Heart left ventricle (tissue), 16 donors: ENCODE results near the gene TNFRSF8. TPM values are rescaled to one million over a fixed set of nuclear protein-coding genes. Genes with fewer than 3 reads are reported as not detected.

Experiments used
- ATAC-seq, 4 donors: fragments of 200-7000 bp; cut with Tn5 transposase; one replicate each; pipeline ENCODE4 v1.9.1; 2020 to 2022; ENCODE audit warnings: moderate library complexity in 4 of 4, mild to moderate bottlenecking in 3 of 4, moderate number of reproducible peaks in 1 of 4
- DNase-seq, 5 donors: peaks; one replicate each; pipeline ENCODE4 v3.0.0-alpha.2; 2020
- H3K27ac ChIP-seq, 12 donors: fragments of 200-600 bp; sonication (generic) in 4 of 12; one replicate each; pipeline versions ENCODE4 v1.5.0 to v1.8.0; 2016 to 2022; ENCODE audit warnings: mild to moderate bottlenecking in 2 of 12
- H3K27me3 ChIP-seq, 9 donors: fragments of 200-600 bp; sonication (generic) in 2 of 9; one replicate each; pipeline versions ENCODE4 v1.5.1 to v1.8.0; 2016 to 2022; ENCODE audit warnings: mild to moderate bottlenecking in 3 of 9
- H3K36me3 ChIP-seq, 9 donors: fragments of 200-600 bp; sonication (generic) in 2 of 9; one replicate each; pipeline versions ENCODE4 v1.5.0 to v1.8.0; 2018 to 2022; ENCODE audit warnings: mild to moderate bottlenecking in 2 of 9
- H3K4me1 ChIP-seq, 12 donors: fragments of 200-600 bp; sonication (generic) in 4 of 12; one replicate each; pipeline versions ENCODE4 v1.5.0 to v1.8.0; 2016 to 2022; ENCODE audit warnings: mild to moderate bottlenecking in 3 of 12
- H3K4me3 ChIP-seq, 12 donors: fragments of 200-600 bp; sonication (generic) in 4 of 12; one replicate each; pipeline versions ENCODE4 v1.5.0 to v1.8.0; 2017 to 2022; ENCODE audit warnings: mild to moderate bottlenecking in 9 of 12, moderate library complexity in 4 of 12
- H3K9me3 ChIP-seq, 12 donors: fragments of 200-600 bp; sonication (generic) in 4 of 12; one replicate each; pipeline versions ENCODE4 v1.5.0 to v1.8.0; 2016 to 2022; ENCODE audit warnings: mild to moderate bottlenecking in 1 of 12
- POLR2A ChIP-seq, 2 donors: fragments of 450-650 bp; IDR thresholded peaks; one replicate each; pipeline ENCODE4 v1.6.1; 2017; ENCODE audit warnings: antibody characterized with exemption in 2 of 2, mild to moderate bottlenecking in 2 of 2, moderate library complexity in 2 of 2
- WGBS, 4 donors: extraction: QIAGEN DNeasy Blood & Tissue Kit in 2 of 4; methylation state at CpG; one replicate each; pipeline versions ENCODE4 v1.1.5 to v1.1.7; 2013 to 2018; 5-methylcytosine and 5-hydroxymethylcytosine counted together
- intact Hi-C, 10 donors: fragments of 100-400 bp; cut with DNase I; formaldehyde crosslinking; loops; one replicate each; pipeline versions ENCODE4 v1.11.1 to v1.14.2; 2022
- polyA plus RNA-seq, 2 donors: library from polyadenylated mRNA; stranded (reverse); fragments of 200-250 nt; gene quantifications; one replicate each; pipeline ENCODE4 v1.2.3, GENCODE V29; 2013
- total RNA-seq, 9 donors: library from RNA; depleted of rRNA in 2 of 9; stranded (reverse); fragments of >200 nt in 2 of 9; fragmentation: NEBNext Ultra II Directional in 3 of 9; extraction: Animal tissue kit (Norgen Biotek cat#: 25700) in 3 of 9; gene quantifications; one replicate each; pipeline versions ENCODE4 v1.1.0 to v1.2.4, GENCODE V29; 2016 to 2023
- TF ChIP-seq, protein P1 (sequence below), 12 donors: fragments of 200-600 bp; sonication (generic) in 4 of 12; IDR thresholded peaks; one replicate each; pipeline versions ENCODE4 v1.5.0 to v1.8.0; 2018 to 2022; ENCODE audit warnings: antibody characterized with exemption in 12 of 12, mild to moderate bottlenecking in 5 of 12
- donor health status: ischemic (EF 13 %, LVEDD 7.1; RV severe dilation, severe dysfunction).
- donor health status: healthy with polysubstance abuse.
- donor health status: DM: no; HTN: yes; CAD: no.
- donor health status: DM: no; HTN: no; CAD: no.
- donor health status: ischemic (EF 25% LVEDD 6.9; RV normal size, moderate dysfunction).
- donor health status: ischemic (EF 25% LVEDD 5.7; RV mildly dilated, moderate dysfunction).
- donor health status: healthy.
- donor health status: DM: yes; HTN: yes; CAD: no.
- donor health status: ischemic (EF 35%, LVEDD 5.7; RV mildly dilated, moderate dysfunction).
- donor health status: nonischemic (EF 11% LVEDD 7.7; RV severe dilation, severe dysfunction).
- donor health status: DM: yes; HTN: yes; CAD: no.
- donor health status: PGD.
- donor health status: ischemic (EF 29% LVEDD 5.4; RV normal size, mild dysfunction).
- donor health status: nonischemic (EF 23%, LVEDD 6.1; RV moderate dilation, normal function).

Gene TNFRSF8
- total and polyA plus RNA-seq, 11 donors: 0.51 to 4.5 (median 0.76) TPM

- ATAC-seq (no peak), DNase-seq (peak in 3 of 5 donors; percentile 54 to 68 (median 65))
- 64 to 69% (median 66%) methylated on average over 7 of the region's 7 CpGs for WGBS, 4 donors
- H3K9me3 ChIP-seq: no peaks in the 10 kb centered on the region
- H3K27me3 ChIP-seq: no peaks in the 10 kb centered on the region
- TF ChIP-seq POLR2A (IDR thresholded peaks at IDR 0.05): no peak
- TF ChIP-seq, protein P1, sequence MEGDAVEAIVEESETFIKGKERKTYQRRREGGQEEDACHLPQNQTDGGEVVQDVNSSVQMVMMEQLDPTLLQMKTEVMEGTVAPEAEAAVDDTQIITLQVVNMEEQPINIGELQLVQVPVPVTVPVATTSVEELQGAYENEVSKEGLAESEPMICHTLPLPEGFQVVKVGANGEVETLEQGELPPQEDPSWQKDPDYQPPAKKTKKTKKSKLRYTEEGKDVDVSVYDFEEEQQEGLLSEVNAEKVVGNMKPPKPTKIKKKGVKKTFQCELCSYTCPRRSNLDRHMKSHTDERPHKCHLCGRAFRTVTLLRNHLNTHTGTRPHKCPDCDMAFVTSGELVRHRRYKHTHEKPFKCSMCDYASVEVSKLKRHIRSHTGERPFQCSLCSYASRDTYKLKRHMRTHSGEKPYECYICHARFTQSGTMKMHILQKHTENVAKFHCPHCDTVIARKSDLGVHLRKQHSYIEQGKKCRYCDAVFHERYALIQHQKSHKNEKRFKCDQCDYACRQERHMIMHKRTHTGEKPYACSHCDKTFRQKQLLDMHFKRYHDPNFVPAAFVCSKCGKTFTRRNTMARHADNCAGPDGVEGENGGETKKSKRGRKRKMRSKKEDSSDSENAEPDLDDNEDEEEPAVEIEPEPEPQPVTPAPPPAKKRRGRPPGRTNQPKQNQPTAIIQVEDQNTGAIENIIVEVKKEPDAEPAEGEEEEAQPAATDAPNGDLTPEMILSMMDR (IDR thresholded peaks at IDR 0.05): no peak
- H3K4me3 ChIP-seq: no peak overlapping the region
- peaks cover 0 to 6% (median 0%) of the 10 kb centered on the region in 12 donors for H3K4me1 ChIP-seq
- intact Hi-C loops: loop anchor here in 4 of 10 donors (5.0 to 10.0 kb wide), 5 partner anchors 48 to 197 kb away; no protein-coding TSS in a partner anchor
- H3K36me3 ChIP-seq: peaks cover 0 to 32% (median 8%) of the 10 kb centered on the region in 9 donors
- H3K27ac ChIP-seq: peak overlapping the region in 5 of 12 donors; percentile 3 to 46 (median 18)
These were observed 28.7 kb upstream of the TNFRSF8 start for GRCh38 chr1:12034381-12034801.

GRCh38 chr1:12035312-12035711 lies 27.8 kb upstream of the TNFRSF8 start:
- TF ChIP-seq, protein P1 (IDR thresholded peaks at IDR 0.05): no peak
- no peak for TF ChIP-seq POLR2A (IDR thresholded peaks at IDR 0.05)
- Histone ChIP-seq H3K27me3 (no peaks in the 10 kb centered on the region), H3K9me3 (no peaks in the 10 kb centered on the region), H3K4me1 (peaks cover 0 to 6% (median 0%) of the 10 kb centered on the region in 12 donors), H3K4me3 (no peak overlapping the region), H3K27ac (no peak overlapping the region), H3K36me3 (peaks cover 0 to 23% (median 0%) of the 10 kb centered on the region in 9 donors)
- DNase-seq (no peak), ATAC-seq (no peak)
- WGBS, 4 donors: 73 to 82% (median 75%) methylated on average over 4 of the region's 4 CpGs
- intact Hi-C loops: loop anchor here in 1 of 10 donors (10.0 kb wide), 1 partner anchor 59 kb away; no protein-coding TSS in a partner anchor

DNA sequence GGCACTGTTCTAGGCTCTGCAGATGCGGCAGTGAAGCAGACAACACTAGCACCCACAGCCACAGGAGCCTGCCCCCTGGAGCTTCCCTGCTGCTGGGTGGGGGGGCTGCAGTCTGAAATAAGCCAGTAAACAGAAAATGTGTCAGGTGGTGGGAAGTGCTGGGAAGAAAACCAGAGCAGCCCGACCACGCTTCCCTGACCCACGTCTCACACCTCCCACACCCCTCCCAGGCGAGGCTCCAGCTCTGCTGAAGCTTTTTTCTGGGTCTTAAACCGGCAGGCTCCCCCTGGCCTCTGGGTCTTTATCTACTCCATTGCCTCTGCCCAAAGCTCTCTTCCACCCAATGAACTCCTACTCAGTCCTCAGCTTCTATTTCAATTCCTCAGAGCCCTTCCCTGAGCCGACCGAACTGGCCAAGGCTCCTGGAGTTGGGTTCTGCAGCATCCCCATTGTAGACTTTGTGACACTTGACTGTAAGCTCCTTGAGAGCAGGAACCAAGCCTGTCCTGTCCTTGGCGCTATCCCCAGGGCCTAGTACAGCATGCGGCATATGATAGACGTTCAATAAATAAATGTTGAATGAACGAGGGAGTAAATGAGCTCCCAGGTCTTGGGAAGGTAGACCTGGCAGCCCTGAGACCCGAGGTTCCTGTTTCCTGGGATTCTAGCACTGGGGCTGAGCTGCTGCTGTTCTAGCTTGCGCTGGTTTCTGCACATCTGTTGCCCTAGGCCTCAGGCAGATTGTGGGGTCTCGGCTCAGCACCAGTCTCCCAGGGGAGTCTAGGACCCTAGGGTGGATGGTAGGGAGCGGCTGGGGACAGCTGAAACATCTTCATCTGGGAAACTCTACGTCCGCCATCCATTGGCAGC lies 25.4 kb upstream of the TNFRSF8 start:
- H3K27me3 ChIP-seq: no peaks in the 10 kb centered on the region
- H3K4me1 ChIP-seq: peaks cover 0 to 6% (median 0%) of the 10 kb centered on the region in 12 donors
- H3K4me3 ChIP-seq: no peak overlapping the region
- 78 to 88% (median 86%) methylated on average over 16 to 18 of the region's 18 CpGs for WGBS, 4 donors
- ATAC-seq (no peak), DNase-seq (no peak)
- intact Hi-C loops: loop anchor here in 1 of 10 donors (10.0 kb wide), 1 partner anchor 57 kb away; no protein-coding TSS in a partner anchor
- TF ChIP-seq, protein P1 (IDR thresholded peaks at IDR 0.05): no peak
- no peak for TF ChIP-seq POLR2A (IDR thresholded peaks at IDR 0.05)
- peaks cover 0 to under 1% (median 0%) of the 10 kb centered on the region in 9 donors for H3K36me3 ChIP-seq
- H3K9me3 ChIP-seq: no peaks in the 10 kb centered on the region
- no peak overlapping the region for H3K27ac ChIP-seq
